Small intestine (tissue), 7 donors: ENCODE data around the gene NRG4. TPM values are rescaled to one million over a fixed set of nuclear protein-coding genes. Genes with fewer than 3 reads are reported as not detected.
"Not testable (repeated sequence)": the region's sequence is repeated elsewhere in the genome, so short reads cannot be mapped to it uniquely, and the experiment has no call there.

Source experiments
- DNase-seq, 2 donors: peaks; one replicate each; pipeline versions ENCODE4 v3.0.0 to v3.0.0-alpha.2; 2013
- FAIRE-seq: peaks from 2 replicates; lab custom pipeline; 2012; peaks lifted over from hg19 to GRCh38; lab: Jason Lieb, UNC
- H3K27ac ChIP-seq, 3 donors: one replicate each; pipeline ENCODE4 v1.5.1; 2013; ENCODE audit warnings: low read length in 2 of 3, mild to moderate bottlenecking in 2 of 3, control low read depth in 1 of 3, inconsistent platforms in 1 of 3, low read depth in 1 of 3, moderate library complexity in 1 of 3
- H3K27me3 ChIP-seq, 3 donors: one replicate each; pipeline ENCODE4 v1.6.1; 2013; ENCODE audit warnings: low read length in 3 of 3, inconsistent platforms in 1 of 3; ENCODE audit not compliant: control insufficient read depth in 3 of 3, insufficient read depth in 3 of 3
- H3K36me3 ChIP-seq, 3 donors: one replicate each; pipeline ENCODE4 v1.6.1; 2013; ENCODE audit warnings: low read length in 3 of 3, inconsistent platforms in 1 of 3, low read depth in 1 of 3, mild to moderate bottlenecking in 1 of 3, moderate library complexity in 1 of 3; ENCODE audit not compliant: control insufficient read depth in 3 of 3, insufficient read depth in 2 of 3
- H3K4me1 ChIP-seq, 3 donors: one replicate each; pipeline ENCODE4 v1.6.1; 2013; ENCODE audit warnings: low read length in 2 of 3, inconsistent platforms in 1 of 3, low read depth in 1 of 3, mild to moderate bottlenecking in 1 of 3, moderate library complexity in 1 of 3; ENCODE audit not compliant: control insufficient read depth in 3 of 3, insufficient read depth in 2 of 3
- H3K4me3 ChIP-seq, 3 donors: one replicate each; pipeline ENCODE4 v1.5.1; 2013; ENCODE audit warnings: low read length in 3 of 3, control low read depth in 1 of 3, inconsistent platforms in 1 of 3, low read depth in 1 of 3, mild to moderate bottlenecking in 1 of 3, moderate library complexity in 1 of 3
- H3K9me3 ChIP-seq, 2 donors: one replicate each; pipeline ENCODE4 v1.6.1; 2013; ENCODE audit warnings: low read depth in 1 of 2, low read length in 1 of 2; ENCODE audit not compliant: control insufficient read depth in 2 of 2, insufficient read depth in 1 of 2
- WGBS, 3 donors: extraction: QIAGEN DNeasy Blood & Tissue Kit; methylation state at CpG; one replicate each; pipeline ENCODE4 v1.1.7; 2013; 5-methylcytosine and 5-hydroxymethylcytosine counted together
- polyA plus RNA-seq, 4 donors: library from polyadenylated mRNA; stranded (reverse) in 3 of 4; unstranded in 1 of 4; fragments of 200-250 nt in 3 of 4; fragments of 120-200 nt in 1 of 4; gene quantifications; one replicate each; pipeline versions ENCODE4 v1.2.1 to v1.2.3, GENCODE V29; 2013
- donor health status: healthy with polysubstance abuse.
- donor health status: control.
- donor health status: control.
- donor health status: Bipolar disorder and iron deficiency.
- donor health status: healthy.

Gene NRG4
- polyA plus RNA-seq, 4 donors, result 0.21 to 0.92 TPM; not detected in 2

- H3K4me1 ChIP-seq, H3K36me3 ChIP-seq, DNase-seq, H3K4me3 ChIP-seq, H3K9me3 ChIP-seq, H3K27ac ChIP-seq, FAIRE-seq, H3K27me3 ChIP-seq: not testable (repeated sequence)
- WGBS, 3 donors, result 92 to 95% (median 92%) methylated on average over 4 of the region's 4 CpGs
Observed at GRCh38 chr15:76013470-76013869, 1.2 kb upstream of the NRG4 start.

- H3K27me3 ChIP-seq, result no peaks in the 10 kb centered on the region
- no peaks in the 10 kb centered on the region for H3K4me1 ChIP-seq
- no peaks in the 10 kb centered on the region for H3K36me3 ChIP-seq
- DNase-seq, result no peak
- H3K27ac ChIP-seq, result no peak overlapping the region
- H3K9me3 ChIP-seq, result no peaks in the 10 kb centered on the region
- H3K4me3 ChIP-seq, result no peak overlapping the region
- 52 to 72% (median 53%) methylated on average over 2 of the region's 2 CpGs for WGBS, 3 donors
- FAIRE-seq, result no peak
Observed at GRCh38 chr15:76010613-76011012, 1.6 kb downstream of the NRG4 start.

GRCh38 chr15:76006136-76006778, 6.0 kb downstream of the NRG4 start:
- no peaks in the 10 kb centered on the region for H3K9me3 ChIP-seq
- H3K36me3 ChIP-seq, result no peaks in the 10 kb centered on the region
- no peaks in the 10 kb centered on the region for H3K4me1 ChIP-seq
- no peaks in the 10 kb centered on the region for H3K27me3 ChIP-seq
- WGBS, 3 donors, result 42 to 45% (median 42%) methylated on average over 2 of the region's 2 CpGs
- FAIRE-seq (no peak), DNase-seq (no peak)
- no peak overlapping the region for H3K27ac ChIP-seq
- H3K4me3 ChIP-seq, result no peak overlapping the region

GRCh38 chr15:76003364-76003763, 8.9 kb downstream of the NRG4 start:
- DNase-seq (no peak), FAIRE-seq (no peak)
- H3K4me1 ChIP-seq, result no peaks in the 10 kb centered on the region
- no peaks in the 10 kb centered on the region for H3K36me3 ChIP-seq
- H3K9me3 ChIP-seq, result no peaks in the 10 kb centered on the region
- H3K27ac ChIP-seq, result no peak overlapping the region
- H3K4me3 ChIP-seq, result no peak overlapping the region
- no peaks in the 10 kb centered on the region for H3K27me3 ChIP-seq

GRCh38 chr15:75995611-75996010, 16.6 kb downstream of the NRG4 start:
- 72 to 100% (median 89%) methylated on average over 1 of the region's 1 CpG for WGBS, 3 donors
- Histone ChIP-seq H3K4me3 (no peak overlapping the region), H3K27me3 (no peaks in the 10 kb centered on the region), H3K4me1 (no peaks in the 10 kb centered on the region), H3K36me3 (no peaks in the 10 kb centered on the region), H3K27ac (no peak overlapping the region), H3K9me3 (no peaks in the 10 kb centered on the region)
- FAIRE-seq, result no peak
- DNase-seq, result no peak

GRCh38 chr15:75994220-75994619, 18.0 kb downstream of the NRG4 start:
- H3K4me1 ChIP-seq, result no peaks in the 10 kb centered on the region
- H3K9me3 ChIP-seq, result no peaks in the 10 kb centered on the region
- H3K36me3 ChIP-seq, result no peaks in the 10 kb centered on the region
- no peak overlapping the region for H3K27ac ChIP-seq
- DNase-seq, result no peak
- H3K4me3 ChIP-seq, result no peak overlapping the region
- no peak for FAIRE-seq
- WGBS, 3 donors, result 90 to 100% (median 97%) methylated on average over 1 of the region's 1 CpG
- H3K27me3 ChIP-seq, result no peaks in the 10 kb centered on the region

GRCh38 chr15:75992897-75993296, 19.3 kb downstream of the NRG4 start:
- no peaks in the 10 kb centered on the region for H3K9me3 ChIP-seq
- FAIRE-seq (no peak), DNase-seq (no peak)
- no peaks in the 10 kb centered on the region for H3K36me3 ChIP-seq
- no peaks in the 10 kb centered on the region for H3K27me3 ChIP-seq
- H3K4me3 ChIP-seq, result no peak overlapping the region
- H3K4me1 ChIP-seq, result no peaks in the 10 kb centered on the region
- no peak overlapping the region for H3K27ac ChIP-seq

- WGBS, 3 donors, result 76 to 78% (median 77%) methylated on average over 7 of the region's 7 CpGs
- no peaks in the 10 kb centered on the region for H3K9me3 ChIP-seq
- H3K36me3 ChIP-seq, result no peaks in the 10 kb centered on the region
- no peak overlapping the region for H3K4me3 ChIP-seq
- FAIRE-seq (no peak), DNase-seq (no peak)
- no peaks in the 10 kb centered on the region for H3K4me1 ChIP-seq
- no peak overlapping the region for H3K27ac ChIP-seq
- no peaks in the 10 kb centered on the region for H3K27me3 ChIP-seq
Observed at GRCh38 chr15:75989875-75990274, 22.3 kb downstream of the NRG4 start.

GRCh38 chr15:75989045-75989444, 23.2 kb downstream of the NRG4 start:
- no peak for DNase-seq
- WGBS, 3 donors, result 83 to 96% (median 92%) methylated on average over 2 of the region's 2 CpGs
- no peak for FAIRE-seq
- no peaks in the 10 kb centered on the region for H3K4me1 ChIP-seq
- H3K27ac ChIP-seq, result no peak overlapping the region
- no peak overlapping the region for H3K4me3 ChIP-seq
- no peaks in the 10 kb centered on the region for H3K36me3 ChIP-seq
- no peaks in the 10 kb centered on the region for H3K27me3 ChIP-seq
- H3K9me3 ChIP-seq, result no peaks in the 10 kb centered on the region
